ENCODE results near the gene DBI.
A peak's percentile ranks its signal among the peaks of the same experiment; 100 is the strongest.

DBI gene

DNA sequence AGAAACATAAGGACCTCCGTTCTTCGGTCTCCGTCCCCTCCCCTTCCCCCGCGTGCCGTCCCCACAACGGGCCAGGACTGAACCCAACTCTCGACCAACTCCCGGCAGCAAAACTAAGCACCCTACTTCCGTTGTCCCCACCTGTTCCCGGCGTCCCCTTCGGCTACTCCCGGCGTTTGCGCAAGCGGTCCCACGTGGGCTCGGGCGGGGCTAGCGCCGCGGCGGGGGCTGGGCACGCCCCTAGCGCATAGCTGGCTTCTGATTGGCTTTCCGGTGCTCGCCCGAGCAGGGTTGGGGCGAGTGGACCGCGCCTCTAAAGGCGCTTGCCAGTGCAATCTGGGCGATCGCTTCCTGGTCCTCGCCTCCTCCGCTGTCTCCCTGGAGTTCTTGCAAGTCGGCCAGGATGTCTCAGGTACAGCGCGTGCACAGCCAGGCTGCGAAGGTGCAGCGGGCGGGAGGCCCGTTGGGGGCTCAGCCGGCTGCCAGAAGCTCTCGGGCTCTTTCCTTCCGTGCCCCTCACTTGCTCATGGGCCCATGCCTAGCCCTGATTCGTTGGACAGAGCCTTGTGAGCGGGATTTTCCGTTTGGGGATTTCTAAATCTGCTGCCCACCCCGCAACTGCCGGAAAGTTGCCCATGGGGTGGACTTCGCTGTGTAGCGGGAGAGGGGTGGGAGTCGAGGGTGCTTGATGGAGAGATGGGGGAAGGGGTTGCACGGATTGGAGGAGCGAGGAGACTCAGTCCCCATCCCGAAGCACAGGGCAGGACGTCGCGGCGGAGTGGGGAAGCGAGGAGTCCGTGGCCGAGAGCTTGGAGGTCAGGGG, at the start of gene DBI, which contains the start of gene C2orf76:
Gene DBI (plus strand): TSS at position 329 of the 823 bp plus-strand sequence. CDS start 75 bp downstream, at position 404.
Gene C2orf76 (minus strand): TSS at position 186 of the 823 bp plus-strand sequence. CDS start 26,875 bp downstream, outside the sequence.
- peak; percentile 83 for DNase-seq (ENCODE audit: low read depth)

DNA sequence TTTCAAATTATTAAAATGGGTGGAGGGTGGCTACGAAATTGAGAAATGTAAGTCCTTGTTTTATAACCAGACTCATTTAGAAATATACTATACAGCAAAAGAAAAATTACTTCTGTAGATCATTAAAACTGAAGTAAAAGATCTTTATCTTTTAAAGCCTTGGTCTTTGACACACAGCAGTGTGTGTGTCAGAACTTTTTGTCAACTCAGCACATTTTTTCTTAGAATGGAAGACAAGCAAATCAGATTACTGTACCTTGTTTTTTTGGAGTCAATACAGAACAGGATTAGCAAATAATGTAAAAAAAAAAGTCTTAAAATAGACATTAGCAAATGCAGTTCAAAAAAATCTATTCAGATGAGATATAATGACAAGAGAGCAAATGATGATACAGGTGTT, 49.2 kb upstream of the DBI start:
- DNase-seq (ENCODE audit: low read depth), result no peak

DNA sequence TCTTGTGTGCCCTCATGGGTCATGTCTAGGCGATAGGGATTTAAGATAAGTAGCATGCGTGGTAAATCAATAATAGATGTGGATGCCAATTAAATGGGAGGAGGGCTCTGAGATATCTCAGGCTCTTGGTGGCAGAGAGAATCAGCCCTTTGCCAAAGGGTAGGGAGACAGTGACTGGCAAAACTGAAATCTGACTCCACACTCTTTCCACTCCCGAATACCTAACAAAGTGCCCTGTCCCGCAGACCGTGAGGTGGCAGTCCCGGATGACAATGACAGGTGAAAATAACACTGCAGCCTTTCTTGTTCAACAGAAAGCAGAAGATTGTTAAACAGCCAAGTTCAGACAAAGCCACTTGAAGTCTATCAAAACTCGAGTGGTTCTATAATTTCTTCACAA, 47.2 kb upstream of the DBI start:
- no peak for DNase-seq (ENCODE audit: low read depth)

DNA sequence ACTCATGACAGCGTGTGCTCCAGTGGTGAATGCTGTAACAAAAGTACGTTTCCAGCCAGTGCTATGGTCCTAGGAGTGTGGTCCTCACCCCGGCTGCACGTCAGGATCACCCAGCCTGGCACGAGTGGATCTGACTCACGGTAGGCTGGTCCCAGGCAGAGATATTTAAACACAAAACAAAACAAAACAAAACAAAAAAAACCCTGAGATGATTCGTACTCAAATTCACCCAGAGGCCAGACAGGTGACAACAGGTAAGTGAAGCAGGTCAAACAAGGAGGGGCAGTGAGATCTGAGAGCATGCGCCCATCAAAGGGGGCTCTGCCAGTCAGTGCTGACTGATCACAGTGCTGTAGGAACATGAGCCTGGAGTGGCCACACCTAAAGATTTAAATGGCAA, 43.3 kb upstream of the DBI start:
- no peak for DNase-seq (ENCODE audit: low read depth)

DNA sequence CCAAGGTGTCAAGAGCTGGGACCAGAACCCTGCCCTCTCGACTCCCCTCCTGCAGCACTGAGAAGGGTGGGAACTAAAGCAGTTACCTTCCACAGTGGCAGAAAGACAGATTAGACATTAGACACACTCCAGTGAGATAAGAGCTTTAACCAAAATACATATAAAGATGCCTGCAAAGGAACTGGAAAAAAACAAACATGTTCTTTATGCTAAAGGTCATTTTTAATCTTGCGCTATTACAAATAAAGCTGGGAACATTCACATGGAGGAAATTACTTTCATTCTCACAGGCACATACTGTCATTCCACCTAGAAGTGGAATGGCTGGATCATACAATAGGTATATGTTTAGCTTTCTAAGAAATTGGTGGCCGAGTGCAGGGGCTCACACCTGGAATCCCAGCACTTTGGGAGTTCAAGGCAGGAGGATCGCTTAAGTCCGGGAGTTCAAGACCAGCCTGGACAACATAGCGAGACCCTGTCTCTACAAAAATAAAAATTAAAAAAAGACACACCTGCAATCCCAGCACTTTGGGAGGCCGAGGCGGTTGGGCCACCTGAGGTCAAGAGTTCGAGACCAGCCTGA, 42.0 kb upstream of the DBI start:
- DNase-seq (ENCODE audit: low read depth), result no peak

DNA sequence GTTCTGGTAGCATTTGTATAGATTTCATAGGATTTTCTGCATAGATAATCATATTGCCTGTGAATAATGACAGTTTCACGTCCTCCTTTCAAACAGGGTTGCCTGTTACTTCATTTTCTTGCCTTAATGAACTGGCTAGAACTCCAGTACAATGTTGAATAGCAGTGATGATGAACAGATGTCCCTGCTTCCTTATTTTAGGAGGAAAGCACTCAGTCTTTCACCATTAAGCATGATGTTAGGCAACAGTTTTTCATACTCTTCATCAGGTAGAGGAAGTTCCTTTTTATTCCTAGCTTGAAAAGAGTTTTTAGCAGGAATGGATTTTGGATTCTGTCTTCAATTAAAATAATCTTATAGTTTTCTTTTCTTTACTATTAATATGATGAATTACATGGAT, 39.8 kb upstream of the DBI start:
- no peak for DNase-seq (ENCODE audit: low read depth)

DNA sequence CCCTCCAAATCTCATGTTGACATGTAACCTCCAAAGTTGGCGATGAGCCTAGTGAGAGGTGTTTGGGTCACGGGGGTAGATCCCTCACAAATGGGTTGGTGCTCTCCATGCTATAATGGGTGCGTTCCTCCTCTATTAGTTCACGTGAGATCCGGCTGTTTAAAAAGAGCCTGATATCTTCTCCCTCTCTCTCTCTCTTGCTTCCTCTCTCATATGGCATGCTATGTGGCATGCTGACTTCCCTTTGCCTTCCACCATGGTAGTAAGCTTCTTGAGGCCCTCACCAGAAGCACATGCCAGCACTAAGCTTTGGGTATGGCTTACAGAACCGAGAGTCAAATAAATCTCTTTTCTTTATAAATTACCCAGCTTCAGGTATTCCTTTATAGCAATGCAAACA, 39.3 kb upstream of the DBI start:
- no peak for DNase-seq (ENCODE audit: low read depth)

DNA sequence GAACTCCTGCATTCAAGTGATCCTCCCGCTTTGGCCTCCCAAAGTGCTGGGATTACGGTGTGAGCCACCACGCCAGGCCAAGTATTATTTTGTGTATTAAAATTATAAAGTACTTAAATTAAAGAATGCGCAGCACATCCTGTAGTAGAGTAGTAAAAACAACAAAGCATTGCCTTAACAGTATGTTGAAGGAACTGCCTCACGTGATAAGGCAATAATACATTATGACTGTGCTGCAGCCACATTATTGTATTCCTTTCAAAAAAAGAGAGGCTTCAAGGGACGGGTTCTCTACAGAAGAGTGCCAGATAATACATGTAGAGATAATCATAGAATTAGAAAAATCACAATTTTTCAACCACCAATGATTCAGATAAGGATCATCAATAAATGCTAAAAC, 33.8 kb upstream of the DBI start:
- no peak for DNase-seq (ENCODE audit: low read depth)

DNA sequence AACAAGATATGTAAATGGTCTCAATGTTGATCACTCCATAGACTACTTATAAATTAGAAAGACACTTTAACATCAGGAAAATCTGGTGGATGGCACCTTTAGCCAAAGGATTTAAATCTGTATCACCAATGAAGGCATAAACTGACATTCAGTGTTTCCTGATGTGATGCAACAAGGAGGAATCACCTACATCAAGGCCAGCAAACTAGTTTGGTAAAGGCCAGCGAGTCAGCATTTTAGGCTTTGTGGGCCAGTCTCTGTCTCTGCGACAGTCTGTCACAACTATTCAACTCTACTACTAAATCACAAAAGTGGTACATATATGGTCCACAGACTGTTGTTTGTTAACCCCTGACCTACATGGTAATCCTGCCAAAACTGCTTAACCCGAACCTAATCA, 33.4 kb upstream of the DBI start:
- no peak for DNase-seq (ENCODE audit: low read depth)

DNA sequence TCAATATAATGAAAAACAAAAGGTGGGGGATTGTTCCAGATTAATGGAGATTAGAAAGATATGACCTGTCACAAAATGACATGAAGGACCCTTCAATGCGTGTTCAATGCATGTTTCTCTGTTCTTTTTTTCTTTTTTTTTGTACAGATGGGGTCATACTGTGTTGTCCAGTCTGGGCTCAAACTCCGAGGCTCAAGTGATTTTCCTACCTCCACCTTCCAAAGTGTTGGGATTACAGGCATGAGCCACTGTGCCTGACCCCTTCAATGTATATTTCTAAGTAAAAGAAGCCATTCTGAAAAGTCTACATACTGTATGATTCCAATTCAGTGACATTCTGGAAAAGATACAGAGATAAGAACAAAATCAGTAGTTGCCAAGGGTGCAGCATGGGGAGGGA, 32.9 kb upstream of the DBI start:
- no peak for DNase-seq (ENCODE audit: low read depth)

DNA sequence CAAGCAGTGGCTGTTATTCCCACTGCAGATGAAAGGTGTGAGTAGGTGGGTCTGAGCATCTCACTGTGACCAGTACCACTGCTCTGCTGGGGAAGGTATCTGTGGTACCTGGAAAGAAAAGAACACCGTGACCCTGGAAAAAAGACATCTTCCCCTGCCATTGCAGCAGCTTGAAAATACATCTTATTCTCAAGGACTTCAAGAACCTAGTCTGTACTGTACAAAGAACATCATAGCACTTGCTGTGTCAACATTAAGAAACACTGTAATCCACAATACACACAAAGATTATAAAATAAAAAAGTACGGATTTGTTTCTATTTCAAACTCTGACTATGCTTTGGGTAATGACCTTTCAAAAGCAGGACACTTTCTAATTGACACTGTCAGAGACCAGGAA, 29.0 kb upstream of the DBI start:
- no peak for DNase-seq (ENCODE audit: low read depth)

DNA sequence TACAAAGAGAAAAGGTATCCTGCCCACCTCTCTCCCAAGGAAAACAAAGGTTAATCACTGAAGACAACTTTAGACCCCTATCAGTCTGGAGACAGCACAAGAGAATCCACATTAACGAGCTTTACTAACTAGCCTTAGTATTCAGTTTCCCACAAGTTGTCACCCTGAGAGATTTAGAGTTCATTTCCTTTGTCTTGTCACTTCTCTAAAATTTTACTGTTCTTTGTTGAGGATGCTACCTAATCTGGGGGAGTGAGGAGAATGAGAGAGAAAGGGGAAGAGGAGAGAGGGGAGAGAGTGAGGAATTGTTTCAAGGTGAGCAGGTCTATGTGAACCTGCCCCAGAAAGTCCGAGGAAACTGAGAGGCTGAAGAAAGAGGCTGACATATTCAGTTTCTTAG, 28.5 kb upstream of the DBI start:
- DNase-seq (ENCODE audit: low read depth), result no peak

DNA sequence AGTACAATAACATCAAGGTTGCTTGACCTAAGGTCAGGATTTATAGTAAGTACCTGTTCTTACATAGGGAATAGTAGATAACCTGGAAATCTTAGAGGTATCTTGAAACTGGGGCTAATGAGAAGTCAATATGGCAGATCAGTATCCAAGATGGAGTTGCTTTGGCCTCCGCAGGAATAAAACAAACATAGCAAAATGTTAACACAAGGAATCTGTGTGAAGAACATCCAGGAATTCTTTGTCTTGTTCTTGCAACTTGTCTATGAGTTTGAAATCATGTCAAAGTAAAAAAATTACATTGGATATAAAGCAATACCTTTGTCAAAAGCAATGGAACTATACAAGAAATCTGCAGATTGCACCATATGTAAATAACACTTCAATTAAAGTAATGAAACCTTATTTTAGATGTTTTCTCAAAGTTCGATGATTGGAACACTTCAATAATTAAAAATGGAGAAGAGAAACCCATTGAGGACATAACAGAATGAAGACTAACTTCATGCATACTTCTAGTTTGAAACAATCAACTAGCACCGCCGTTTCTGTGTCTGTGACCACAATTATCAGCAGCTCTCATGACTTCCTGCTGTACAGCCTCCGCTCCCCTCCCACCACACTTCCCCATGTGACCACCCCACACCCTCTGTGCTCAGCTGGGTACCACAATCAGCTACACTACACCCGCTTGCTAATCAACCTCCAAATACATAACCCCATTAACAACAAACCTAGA, 27.8 kb upstream of the DBI start:
- peak; percentile 24 for DNase-seq (ENCODE audit: low read depth)

DNA sequence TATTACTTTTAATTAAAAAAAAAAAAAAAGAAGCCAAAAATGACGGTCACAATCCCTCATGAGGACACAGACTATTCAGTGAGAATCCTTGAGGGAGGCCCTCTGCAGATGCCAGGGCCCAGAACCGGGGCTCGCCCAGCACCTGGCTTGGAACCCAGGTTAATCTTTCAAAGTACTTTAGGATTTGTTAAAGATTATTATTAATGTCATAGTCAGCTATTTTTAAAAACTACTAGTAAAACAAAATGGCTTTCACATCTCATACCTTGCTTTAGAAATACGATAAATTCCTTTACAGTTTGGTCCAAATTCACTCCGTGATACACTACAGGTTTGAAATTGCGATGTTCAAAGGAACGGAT, 27.2 kb upstream of the DBI start:
- DNase-seq (ENCODE audit: low read depth), result no peak

DNA sequence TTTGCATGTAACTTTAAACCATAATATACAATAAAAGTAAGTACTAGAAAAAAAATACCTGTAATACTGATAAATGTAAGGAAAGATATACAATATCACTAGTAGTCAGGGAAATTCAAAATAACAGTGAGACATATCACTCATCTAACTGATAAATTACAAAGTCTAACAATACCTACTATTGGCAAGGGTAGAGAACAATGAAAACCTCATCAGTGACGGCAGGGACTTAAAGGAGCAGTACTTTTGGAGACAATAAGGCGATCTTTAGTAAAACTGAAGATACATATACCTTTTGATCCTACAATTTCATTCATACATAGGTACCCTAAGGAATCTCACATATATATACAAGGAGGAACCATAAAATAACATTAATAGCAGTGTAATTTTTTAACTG, 25.1 kb upstream of the DBI start:
- no peak for DNase-seq (ENCODE audit: low read depth)

DNA sequence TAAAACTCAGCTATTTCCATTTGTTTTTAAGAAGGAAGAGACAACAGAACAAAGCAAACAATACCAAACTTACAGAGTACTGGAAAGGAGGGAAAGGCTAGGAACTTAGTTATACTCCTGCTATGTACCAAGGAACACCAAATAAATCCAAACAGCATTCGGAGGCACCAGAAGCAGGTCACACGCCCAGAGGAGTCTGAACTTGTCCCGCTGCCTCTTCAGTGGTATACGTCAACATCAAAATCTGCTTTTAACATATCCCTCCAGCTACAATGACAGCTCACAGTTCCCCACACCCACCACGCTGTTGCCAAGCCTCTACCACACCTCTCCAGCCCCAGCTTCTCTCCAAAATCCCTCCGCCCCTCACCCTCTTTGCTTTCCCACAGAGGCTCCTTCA, 17.5 kb upstream of the DBI start:
- no peak for DNase-seq (ENCODE audit: low read depth)

DNA sequence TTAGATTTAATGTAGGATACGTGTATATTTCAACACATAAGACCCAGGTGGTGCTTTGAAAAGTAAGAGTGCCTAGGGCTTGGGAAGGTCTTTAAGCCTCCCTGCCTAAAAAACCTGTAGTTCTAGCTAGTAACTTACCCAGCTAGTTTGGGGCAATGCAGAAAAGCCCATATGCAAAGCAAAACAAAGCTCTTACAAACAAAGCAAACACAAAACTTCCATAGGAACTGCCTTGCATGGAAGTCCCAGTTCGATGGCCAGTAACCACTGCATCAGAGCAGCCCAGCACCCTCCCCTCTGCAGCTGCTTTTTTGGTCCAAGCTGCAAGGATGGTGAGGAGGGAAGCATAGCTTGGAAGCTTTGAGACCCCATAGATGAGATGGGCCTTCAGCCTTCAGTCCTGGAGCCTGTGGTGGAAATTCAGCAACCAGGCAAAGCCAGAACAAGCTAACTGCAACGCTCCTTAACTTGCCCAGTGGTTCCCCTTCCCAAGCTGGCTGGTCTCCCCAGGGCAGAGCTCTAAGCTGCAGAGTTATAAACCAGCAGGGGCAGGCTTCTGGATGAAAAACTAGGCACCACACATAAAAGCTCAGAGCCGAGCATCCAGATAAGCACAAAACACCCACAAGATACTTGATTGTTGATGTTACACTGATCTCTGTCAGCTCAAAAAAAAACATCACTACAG, 16.3 kb upstream of the DBI start:
- no peak for DNase-seq (ENCODE audit: low read depth)

DNA sequence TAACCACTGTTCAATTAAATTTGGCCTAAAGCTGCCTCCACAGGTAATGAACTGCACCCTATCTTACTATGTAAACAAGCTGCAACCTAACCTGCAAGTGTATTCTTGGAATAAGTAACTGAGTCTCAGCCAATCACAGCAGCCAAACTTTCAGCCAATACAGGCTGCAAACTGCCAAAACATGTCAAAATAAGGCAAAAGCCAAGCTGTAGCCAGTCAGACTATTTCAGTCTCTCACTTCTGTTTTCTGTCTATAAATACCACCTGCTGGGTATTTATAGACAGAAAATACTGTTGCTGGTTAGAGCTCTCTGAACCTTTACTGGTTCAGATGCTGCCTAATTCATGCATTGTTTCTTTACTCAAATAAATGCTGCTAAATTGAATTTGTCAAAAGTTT, 14.4 kb upstream of the DBI start:
- DNase-seq (ENCODE audit: low read depth), result no peak

DNA sequence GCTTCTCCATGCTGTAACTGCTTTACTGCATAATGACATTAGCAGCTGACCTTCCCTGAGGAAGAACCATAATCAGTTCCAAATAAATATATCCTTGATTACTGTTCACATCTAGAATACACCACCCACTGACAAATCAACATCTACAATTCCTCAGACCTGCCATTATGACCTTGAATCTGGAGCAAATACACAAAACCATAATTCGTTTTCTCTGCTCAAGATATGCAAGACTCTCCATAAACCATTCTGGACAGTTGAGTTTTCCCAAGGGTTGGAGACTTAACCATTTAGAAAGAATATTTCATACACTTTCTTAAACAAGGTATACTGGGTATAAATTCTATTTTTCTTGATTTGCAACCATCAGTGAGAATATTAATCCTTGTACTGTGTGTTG, 11.9 kb upstream of the DBI start:
- DNase-seq (ENCODE audit: low read depth), result no peak

DNA sequence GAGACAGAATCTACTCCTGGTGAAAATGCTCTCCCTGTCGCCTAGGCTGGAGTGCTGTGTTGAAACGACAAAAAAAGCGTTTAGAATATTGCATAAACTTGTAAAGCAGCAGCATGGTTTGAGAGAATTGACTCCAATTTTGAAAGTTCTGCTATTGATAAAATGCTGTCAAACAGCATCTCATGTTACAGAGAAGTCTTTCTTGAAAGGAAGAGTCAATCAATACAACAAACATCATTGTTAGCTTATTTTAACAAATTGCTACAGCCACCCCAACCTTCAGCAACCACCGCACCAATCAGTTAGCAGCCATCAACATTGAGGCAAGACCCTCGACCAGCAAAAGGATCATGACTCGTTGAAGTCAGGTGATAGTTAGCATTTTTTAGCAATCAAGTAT, 7.0 kb upstream of the DBI start:
- no peak for DNase-seq (ENCODE audit: low read depth)

DNA sequence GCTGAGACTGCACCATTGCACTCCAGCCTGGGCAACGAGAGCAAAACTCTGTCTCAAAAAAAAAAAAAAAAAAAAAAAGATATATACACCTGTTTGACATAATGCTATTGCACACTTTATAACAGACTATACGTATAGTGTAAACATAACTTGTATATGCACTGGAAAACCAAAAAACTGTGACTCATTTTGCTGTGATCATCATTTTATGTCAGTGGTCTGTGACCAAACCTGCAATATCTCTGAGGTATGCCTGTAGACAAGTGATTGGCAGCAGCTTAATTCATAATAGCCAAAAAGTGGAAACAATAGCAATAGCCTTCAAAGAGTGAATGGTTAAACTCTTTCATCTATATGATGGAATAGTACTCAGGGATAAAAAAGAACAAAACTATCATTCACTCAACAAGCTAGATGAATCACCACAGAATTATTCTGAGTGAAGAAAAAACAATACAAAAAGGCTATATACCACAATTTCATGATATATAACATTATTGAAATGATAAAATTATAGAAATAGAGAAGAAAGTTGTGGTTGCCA, 6.3 kb upstream of the DBI start:
- no peak for DNase-seq (ENCODE audit: low read depth)

DNA sequence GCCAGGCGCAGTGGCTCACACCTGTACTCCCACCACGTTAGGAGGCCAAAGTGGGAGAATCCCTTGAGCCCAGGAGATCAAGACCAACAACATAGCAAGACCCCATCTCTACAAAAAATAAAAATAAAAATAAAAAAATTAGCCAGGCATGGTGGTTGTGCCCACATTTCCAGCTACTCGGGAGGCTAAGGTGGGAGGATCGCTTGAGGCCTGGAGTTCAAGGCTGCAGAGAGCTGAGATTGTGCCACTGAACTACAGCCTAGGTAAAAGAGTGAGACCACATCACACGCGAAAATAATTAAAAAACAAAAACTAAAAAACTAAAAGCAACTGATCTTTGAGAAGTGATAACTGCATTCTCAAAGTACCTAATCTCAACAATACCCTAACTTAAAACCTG, 2.0 kb upstream of the DBI start:
- no peak for DNase-seq (ENCODE audit: low read depth)

Measured in stimulated activated CD8-positive, alpha-beta memory T cell treated with anti-CD3 and anti-CD28 coated beads, Interleukin-12 subunit alpha, Interleukin-12 subunit beta, amount 100 ng/mL, for 1 hour (primary cell).